Uterus (tissue), 4 donors: ENCODE measurements around the gene TEPSIN. TPM values are rescaled to one million over a fixed set of nuclear protein-coding genes. Genes with fewer than 3 reads are reported as not detected.

Source experiments
- DNase-seq, 2 donors: peaks; one replicate each; pipeline ENCODE4 v3.0.0-alpha.2; 2019 to 2020
- H3K27ac ChIP-seq, 2 donors: fragments of 200-600 bp; sonication (generic); 1 replicate in 1 of 2; 2 replicates in 1 of 2; pipeline ENCODE4 v1.5.1; 2016 to 2018
- H3K27me3 ChIP-seq, 2 donors: fragments of 200-600 bp; sonication (generic); one replicate each; pipeline ENCODE4 v1.5.1; 2018 to 2019; ENCODE audit warnings: control low read depth in 1 of 2
- H3K36me3 ChIP-seq, 2 donors: fragments of 200-600 bp; sonication (generic); one replicate each; pipeline ENCODE4 v1.5.1; 2019; ENCODE audit warnings: control low read depth in 1 of 2
- H3K4me1 ChIP-seq, 2 donors: fragments of 200-600 bp; sonication (generic); one replicate each; pipeline ENCODE4 v1.5.1; 2018 to 2019; ENCODE audit warnings: control low read depth in 1 of 2
- H3K4me3 ChIP-seq, 2 donors: fragments of 200-600 bp; sonication (generic); 1 replicate in 1 of 2; 2 replicates in 1 of 2; pipeline ENCODE4 v1.5.1; 2018 to 2019; ENCODE audit warnings: mild to moderate bottlenecking in 1 of 2
- H3K9me3 ChIP-seq, 2 donors: fragments of 200-600 bp; sonication (generic); one replicate each; pipeline ENCODE4 v1.5.1; 2019; ENCODE audit warnings: control low read depth in 1 of 2
- CTCF ChIP-seq, 4 experiments: fragments of 200-600 bp in 2 of 4; fragments of 450-650 bp in 2 of 4; sonication (generic) in 2 of 4; IDR thresholded peaks; one replicate each; pipeline ENCODE4 v1.5.1; 2016 to 2019; ENCODE audit warnings: antibody characterized with exemption in 4 of 4, mild to moderate bottlenecking in 2 of 4, moderate library complexity in 1 of 4
- POLR2A ChIP-seq, 2 donors: fragments of 450-650 bp; IDR thresholded peaks; one replicate each; pipeline ENCODE4 v1.6.1; 2016; ENCODE audit warnings: antibody characterized with exemption in 2 of 2, mild to moderate bottlenecking in 1 of 2, moderate library complexity in 1 of 2
- intact Hi-C: fragments of 100-400 bp; cut with DNase I; formaldehyde crosslinking; loops from one replicate; pipeline ENCODE4 v1.15.1; 2023; ENCODE audit warnings: low total_unique reads
- total RNA-seq, 4 donors: library from RNA; depleted of rRNA in 3 of 4; stranded (reverse); fragments of >200 nt in 3 of 4; gene quantifications; one replicate each; pipeline versions ENCODE4 v1.1.0 to v1.2.4, GENCODE V29; 2014 to 2023
- donor health status: DM: yes; HTN: yes; CAD: no.

Gene TEPSIN
- total RNA-seq, 4 donors from 2014 or later: 6.4 to 31.2 (median 22.6) TPM; not detected in 1

- Histone ChIP-seq H3K4me1 (no peaks in the 10 kb centered on the region), H3K27ac (no peak overlapping the region), H3K27me3 (no peaks in the 10 kb centered on the region), H3K36me3 (no peaks in the 10 kb centered on the region), H3K9me3 (no peaks in the 10 kb centered on the region), H3K4me3 (no peak overlapping the region)
- no peak for TF ChIP-seq POLR2A (IDR thresholded peaks at IDR 0.05)
- no peak for TF ChIP-seq CTCF (IDR thresholded peaks at IDR 0.05)
- intact Hi-C loops: no loop called here
- DNase-seq: no peak
Observed at GRCh38 chr17:81202318-81202717, 36.5 kb downstream of the TEPSIN start.

- H3K4me3 ChIP-seq: no peak overlapping the region
- H3K27me3 ChIP-seq: no peaks in the 10 kb centered on the region
- no peak overlapping the region for H3K27ac ChIP-seq
- H3K9me3 ChIP-seq: no peaks in the 10 kb centered on the region
- no peak for DNase-seq
- intact Hi-C loops: no loop called here
- H3K4me1 ChIP-seq: no peaks in the 10 kb centered on the region
- TF ChIP-seq POLR2A (IDR thresholded peaks at IDR 0.05): no peak
- TF ChIP-seq CTCF (IDR thresholded peaks at IDR 0.05): peak; percentile 14 to 59 (median 22)
- no peaks in the 10 kb centered on the region for H3K36me3 ChIP-seq
Observed at GRCh38 chr17:81200695-81201580, 37.9 kb downstream of the TEPSIN start.

- Histone ChIP-seq H3K36me3 (no peaks in the 10 kb centered on the region), H3K9me3 (no peaks in the 10 kb centered on the region), H3K27ac (no peak overlapping the region), H3K4me3 (no peak overlapping the region), H3K27me3 (no peaks in the 10 kb centered on the region), H3K4me1 (no peaks in the 10 kb centered on the region)
- DNase-seq: no peak
- intact Hi-C loops: no loop called here
- TF ChIP-seq POLR2A (IDR thresholded peaks at IDR 0.05) (no peak), CTCF (IDR thresholded peaks at IDR 0.05) (no peak)
Observed at GRCh38 chr17:81200201-81200600, 38.7 kb downstream of the TEPSIN start.

- intact Hi-C loops: no loop called here
- DNase-seq: no peak
- H3K27me3 ChIP-seq: no peaks in the 10 kb centered on the region
- H3K27ac ChIP-seq: no peak overlapping the region
- H3K4me3 ChIP-seq: no peak overlapping the region
- H3K9me3 ChIP-seq: no peaks in the 10 kb centered on the region
- H3K36me3 ChIP-seq: no peaks in the 10 kb centered on the region
- no peaks in the 10 kb centered on the region for H3K4me1 ChIP-seq
- no peak for TF ChIP-seq CTCF (IDR thresholded peaks at IDR 0.05)
- no peak for TF ChIP-seq POLR2A (IDR thresholded peaks at IDR 0.05)
Observed at GRCh38 chr17:81199482-81199830, 39.4 kb downstream of the TEPSIN start.

GRCh38 chr17:81198826-81199481, 39.9 kb downstream of the TEPSIN start:
- Histone ChIP-seq H3K27ac (no peak overlapping the region), H3K4me1 (no peaks in the 10 kb centered on the region), H3K36me3 (no peaks in the 10 kb centered on the region), H3K27me3 (no peaks in the 10 kb centered on the region), H3K4me3 (no peak overlapping the region), H3K9me3 (no peaks in the 10 kb centered on the region)
- intact Hi-C loops: no loop called here
- no peak for DNase-seq
- TF ChIP-seq POLR2A (IDR thresholded peaks at IDR 0.05): no peak
- TF ChIP-seq CTCF (IDR thresholded peaks at IDR 0.05): no peak
